CD14-positive monocyte (primary cell): ENCODE data around the gene KSR1. TPM values are rescaled to one million over a fixed set of nuclear protein-coding genes. Genes with fewer than 3 reads are reported as not detected.

Experiments used
- DNase-seq, 3 donors: peaks; one replicate each; pipeline ENCODE4 v3.0.0-alpha.2; 2011 to 2022
- H2AFZ ChIP-seq: 2 replicates; pipeline ENCODE4 v1.6.0; 2012; ENCODE audit warnings: mild to moderate bottlenecking, low read depth, low read length, inconsistent platforms; ENCODE audit not compliant: insufficient read depth, poor library complexity, severe bottlenecking
- H3K27ac ChIP-seq, 2 donors: 1 replicate in 1 of 2; 2 replicates in 1 of 2; pipeline ENCODE4 v1.5.1; 2012 to 2013; ENCODE audit warnings: low read length in 2 of 2, control low read depth in 1 of 2, inconsistent platforms in 1 of 2, low read depth in 1 of 2, mild to moderate bottlenecking in 1 of 2
- H3K27me3 ChIP-seq, 2 donors: one replicate each; pipeline versions ENCODE4 v1.6.0 to v1.6.1; 2011 to 2013; ENCODE audit warnings: low read length in 2 of 2; ENCODE audit not compliant: control insufficient read depth in 2 of 2, insufficient read depth in 2 of 2
- H3K36me3 ChIP-seq, 2 donors: replicated peaks in 1 of 2; 1 replicate in 1 of 2; 2 replicates in 1 of 2; pipeline versions ENCODE4 v1.5.1 to v1.6.1; 2012 to 2013; ENCODE audit warnings: low read length in 2 of 2, control low read depth in 1 of 2, inconsistent platforms in 1 of 2, mild to moderate bottlenecking in 1 of 2; ENCODE audit not compliant: insufficient read depth in 2 of 2, control insufficient read depth in 1 of 2
- H3K4me1 ChIP-seq, 2 donors: 1 replicate in 1 of 2; 2 replicates in 1 of 2; pipeline versions ENCODE4 v1.5.1 to v1.6.1; 2012 to 2013; ENCODE audit warnings: low read length in 2 of 2, control low read depth in 1 of 2, inconsistent platforms in 1 of 2, mild to moderate bottlenecking in 1 of 2, moderate library complexity in 1 of 2; ENCODE audit not compliant: insufficient read depth in 2 of 2, control insufficient read depth in 1 of 2
- H3K4me2 ChIP-seq: replicated peaks from 2 replicates; pipeline ENCODE3; 2012; ENCODE audit warnings: low read length, moderate library complexity, mild to moderate bottlenecking; ENCODE audit not compliant: poor library complexity, severe bottlenecking; ENCODE audit errors: extremely low read depth
- H3K4me3 ChIP-seq, 3 experiments: fragments of 200-600 bp in 1 of 3; sonication (generic) in 1 of 3; replicated peaks in 1 of 3; 1 replicate in 2 of 3; 2 replicates in 1 of 3; pipeline ENCODE4 v1.5.1; 2011 to 2013; ENCODE audit warnings: low read length in 3 of 3, mild to moderate bottlenecking in 3 of 3, control low read depth in 2 of 3, low read depth in 2 of 3, inconsistent platforms in 1 of 3, moderate library complexity in 1 of 3
- H3K79me2 ChIP-seq: 2 replicates; pipeline ENCODE4 v1.6.0; 2012; ENCODE audit warnings: mild to moderate bottlenecking, control low read depth, inconsistent platforms, low read length, moderate library complexity; ENCODE audit not compliant: insufficient read depth
- H3K9ac ChIP-seq: 2 replicates; pipeline ENCODE4 v1.6.0; 2017; ENCODE audit warnings: low read length, mild to moderate bottlenecking; ENCODE audit not compliant: insufficient read depth, poor library complexity, severe bottlenecking
- H3K9me3 ChIP-seq, 2 donors: replicated peaks in 1 of 2; 1 replicate in 1 of 2; 2 replicates in 1 of 2; pipeline versions ENCODE4 v1.5.1 to v1.6.1; 2012 to 2013; ENCODE audit warnings: low read length in 2 of 2, control low read depth in 1 of 2; ENCODE audit not compliant: control insufficient read depth in 1 of 2, insufficient read depth in 1 of 2
- H4K20me1 ChIP-seq: 2 replicates; pipeline ENCODE4 v1.6.0; 2012; ENCODE audit warnings: mild to moderate bottlenecking, low read length, control low read depth, moderate library complexity; ENCODE audit not compliant: insufficient read depth
- H3K27ac Mint-ChIP-seq, 7 donors: one replicate each; pipeline ENCODE4 v1.8.0; 2020; ENCODE audit warnings: mild to moderate bottlenecking in 7 of 7, mixed read lengths in 7 of 7, moderate library complexity in 6 of 7, inconsistent platforms in 2 of 7
- H3K27me3 Mint-ChIP-seq, 3 donors: one replicate each; pipeline ENCODE4 v1.8.0; 2021 to 2022; ENCODE audit warnings: low read depth in 3 of 3, mild to moderate bottlenecking in 3 of 3, mixed read lengths in 3 of 3, moderate library complexity in 3 of 3, inconsistent platforms in 1 of 3
- H3K36me3 Mint-ChIP-seq, 2 donors: one replicate each; pipeline ENCODE4 v1.8.0; 2020; ENCODE audit warnings: mixed read lengths in 2 of 2, inconsistent platforms in 1 of 2, mild to moderate bottlenecking in 1 of 2
- H3K4me1 Mint-ChIP-seq: one replicate; pipeline ENCODE4 v1.8.0; 2020; ENCODE audit warnings: mild to moderate bottlenecking, mixed read lengths
- H3K4me3 Mint-ChIP-seq, 2 donors: one replicate each; pipeline ENCODE4 v1.8.0; 2020; ENCODE audit warnings: mild to moderate bottlenecking in 2 of 2, mixed read lengths in 2 of 2, moderate library complexity in 1 of 2
- H3K9me3 Mint-ChIP-seq, 7 donors: one replicate each; pipeline ENCODE4 v1.8.0; 2020 to 2022; ENCODE audit warnings: mixed read lengths in 7 of 7, mild to moderate bottlenecking in 6 of 7, moderate library complexity in 6 of 7, inconsistent platforms in 2 of 7
- WGBS: methylation state at CpG from one replicate; pipeline ENCODE4 v1.1.5; 2013; ENCODE audit warnings: missing lambda C conversion rate; ENCODE audit not compliant: insufficient coverage; 5-methylcytosine and 5-hydroxymethylcytosine counted together
- intact Hi-C, 2 donors: fragments of 100-400 bp; cut with micrococcal nuclease; formaldehyde crosslinking; loops; one replicate each; pipeline versions ENCODE4 v1.15.0 to v1.15.1; 2023
- polyA plus RNA-seq, 3 donors: library from polyadenylated mRNA; depleted of rRNA in 1 of 3; unstranded in 2 of 3; stranded (reverse) in 1 of 3; fragments of 300-500 nt in 2 of 3; fragments of >200 nt in 1 of 3; fragmentation: Illumina TruSeq in 2 of 3; gene quantifications; 1 replicate in 2 of 3; 2 replicates in 1 of 3; pipeline ENCODE4 v1.2.3, GENCODE V29; 2012 to 2021
- TF ChIP-seq, protein P1 (sequence below): fragments of 200-600 bp; IDR thresholded peaks from one replicate; pipeline ENCODE4 v1.8.0; 2022; ENCODE audit warnings: antibody characterized with exemption, mild to moderate bottlenecking

KSR1 gene
- polyA plus RNA-seq, 3 donors: 1.2 to 111 (median 4.2) TPM

- Histone ChIP-seq H2AFZ (no peak overlapping the region), H3K36me3 (peaks cover 8 to 51% of the 10 kb centered on the region in 2 donors), H3K4me3 (no peak overlapping the region), H4K20me1 (peaks cover 93% of the 10 kb centered on the region), H3K27me3 (no peaks in the 10 kb centered on the region), H3K27ac (no peak overlapping the region), H3K9me3 (no peaks in the 10 kb centered on the region), H3K4me2 (no peak overlapping the region), H3K79me2 (peaks cover 16% of the 10 kb centered on the region), H3K4me1 (peaks cover 3 to 6% of the 10 kb centered on the region in 2 donors), H3K9ac (no peak overlapping the region)
- H3K36me3 Mint-ChIP-seq: peaks cover 44 to 50% of the 10 kb centered on the region in 2 donors
- intact Hi-C loops: no loop called here
- peak in 2 of 3 donors; percentile 27 to 78 for DNase-seq
- peak overlapping the region in 2 of 7 donors; percentile 25 to 37 for H3K27ac Mint-ChIP-seq
- no peaks in the 10 kb centered on the region for H3K9me3 Mint-ChIP-seq
- no peaks in the 10 kb centered on the region for H3K27me3 Mint-ChIP-seq
- TF ChIP-seq, protein P1, sequence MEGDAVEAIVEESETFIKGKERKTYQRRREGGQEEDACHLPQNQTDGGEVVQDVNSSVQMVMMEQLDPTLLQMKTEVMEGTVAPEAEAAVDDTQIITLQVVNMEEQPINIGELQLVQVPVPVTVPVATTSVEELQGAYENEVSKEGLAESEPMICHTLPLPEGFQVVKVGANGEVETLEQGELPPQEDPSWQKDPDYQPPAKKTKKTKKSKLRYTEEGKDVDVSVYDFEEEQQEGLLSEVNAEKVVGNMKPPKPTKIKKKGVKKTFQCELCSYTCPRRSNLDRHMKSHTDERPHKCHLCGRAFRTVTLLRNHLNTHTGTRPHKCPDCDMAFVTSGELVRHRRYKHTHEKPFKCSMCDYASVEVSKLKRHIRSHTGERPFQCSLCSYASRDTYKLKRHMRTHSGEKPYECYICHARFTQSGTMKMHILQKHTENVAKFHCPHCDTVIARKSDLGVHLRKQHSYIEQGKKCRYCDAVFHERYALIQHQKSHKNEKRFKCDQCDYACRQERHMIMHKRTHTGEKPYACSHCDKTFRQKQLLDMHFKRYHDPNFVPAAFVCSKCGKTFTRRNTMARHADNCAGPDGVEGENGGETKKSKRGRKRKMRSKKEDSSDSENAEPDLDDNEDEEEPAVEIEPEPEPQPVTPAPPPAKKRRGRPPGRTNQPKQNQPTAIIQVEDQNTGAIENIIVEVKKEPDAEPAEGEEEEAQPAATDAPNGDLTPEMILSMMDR: no peak
- 100% methylated on average over 2 of the region's 4 CpGs for WGBS
- H3K4me1 Mint-ChIP-seq: peaks cover 7% of the 10 kb centered on the region
- no peak overlapping the region for H3K4me3 Mint-ChIP-seq
Measured at GRCh38 chr17:27552276-27552732, 96.1 kb downstream of the KSR1 start.

GRCh38 chr17:27553019-27553511 lies 96.8 kb downstream of the KSR1 start:
- Histone ChIP-seq H3K79me2 (peaks cover 16% of the 10 kb centered on the region), H3K36me3 (peaks cover 12 to 59% of the 10 kb centered on the region in 2 donors), H2AFZ (no peak overlapping the region), H3K9me3 (no peaks in the 10 kb centered on the region), H3K27me3 (no peaks in the 10 kb centered on the region), H3K9ac (no peak overlapping the region), H3K4me3 (no peak overlapping the region), H3K4me1 (peaks cover 3 to 6% of the 10 kb centered on the region in 2 donors), H3K4me2 (no peak overlapping the region), H3K27ac (no peak overlapping the region), H4K20me1 (peaks cover 93% of the 10 kb centered on the region)
- Mint-ChIP-seq H3K9me3 (no peaks in the 10 kb centered on the region), H3K4me3 (no peak overlapping the region), H3K4me1 (peaks cover 8% of the 10 kb centered on the region), H3K27ac (peak overlapping the region in 3 of 7 donors; percentile 18 to 72 (median 29)), H3K36me3 (peaks cover 52 to 58% of the 10 kb centered on the region in 2 donors), H3K27me3 (no peaks in the 10 kb centered on the region)
- DNase-seq: no peak
- intact Hi-C loops: no loop called here
- TF ChIP-seq, protein P1: no peak
- WGBS: 98% methylated on average over 5 of the region's 7 CpGs
